Endothelial cell of umbilical vein (primary cell): Measurements from ENCODE around the gene TRDN. TPM values are rescaled to one million over a fixed set of nuclear protein-coding genes. Genes with fewer than 3 reads are reported as not detected.

Experiments
- BruUV-seq: library from RNA; stranded (reverse); fragments of 400-500 nt; replicated peaks from 2 replicates; lab custom pipeline; 2021; lab: Mats Ljungman, UMichigan
- CTCF ChIA-PET: fragments of 300-600, 350-600 bp; sonication (Branson Sonifier 250); formaldehyde crosslinking; loops from one replicate; lab custom pipeline; 2021; ENCODE audit warnings: antibody characterized with exemption, inconsistent platforms; lab: Charles Lee
- POLR2A ChIA-PET: fragments of 300-600, 350-600 bp; sonication (Branson Sonifier 250); formaldehyde crosslinking; loops from one replicate; lab custom pipeline; 2021; ENCODE audit warnings: antibody characterized with exemption, inconsistent platforms; lab: Charles Lee
- DNase-seq: peaks from one replicate; pipeline ENCODE4 v3.0.0-alpha.2; 2011; ENCODE audit warnings: low read depth, low spot score
- FAIRE-seq: peaks from 2 replicates; lab custom pipeline; 2011; peaks lifted over from hg19 to GRCh38; lab: Jason Lieb, UNC
- H2AFZ ChIP-seq: 2 replicates; pipeline ENCODE4 v1.6.0; 2012; ENCODE audit warnings: low read depth, low read length, control low read depth, inconsistent platforms
- H3K27ac ChIP-seq: 2 replicates; pipeline ENCODE4 v1.5.1; 2011; ENCODE audit warnings: low read depth, mild to moderate bottlenecking, control low read depth, low read length, moderate library complexity; ENCODE audit not compliant: insufficient read depth
- H3K27me3 ChIP-seq, 2 experiments: 2 replicates each; pipeline versions ENCODE4 v1.6.0 to v1.6.1; 2011; ENCODE audit warnings: low read length in 2 of 2, mixed read lengths in 1 of 2; ENCODE audit not compliant: control insufficient read depth in 2 of 2, insufficient read depth in 2 of 2
- H3K36me3 ChIP-seq, 2 experiments: 2 replicates in 1 of 2; 3 replicates in 1 of 2; pipeline ENCODE4 v1.5.1; 2011; ENCODE audit warnings: low read length in 2 of 2, mild to moderate bottlenecking in 1 of 2, moderate library complexity in 1 of 2; ENCODE audit not compliant: control insufficient read depth in 2 of 2, insufficient read depth in 2 of 2; ENCODE audit errors: extremely low read depth in 1 of 2
- H3K4me1 ChIP-seq: 3 replicates; pipeline ENCODE4 v1.5.1; 2011; ENCODE audit warnings: mild to moderate bottlenecking, low read length; ENCODE audit not compliant: control insufficient read depth, insufficient read depth; ENCODE audit errors: extremely low read depth
- H3K4me2 ChIP-seq: 2 replicates; pipeline ENCODE4 v1.6.1; 2011; ENCODE audit warnings: low read length, control low read depth, mixed read lengths; ENCODE audit not compliant: insufficient read depth
- H3K4me3 ChIP-seq, 3 experiments: fragments of 200-600 bp in 1 of 3; sonication (generic), shearing (Covaris generic) in 1 of 3; replicated peaks in 1 of 3; 2 replicates each; pipeline ENCODE4 v1.5.1; 2011 to 2016; ENCODE audit warnings: control low read depth in 3 of 3, low read length in 3 of 3, mild to moderate bottlenecking in 2 of 3, inconsistent platforms in 1 of 3, low read depth in 1 of 3, moderate library complexity in 1 of 3; ENCODE audit not compliant: insufficient read depth in 1 of 3
- H3K79me2 ChIP-seq: 2 replicates; pipeline ENCODE4 v1.6.0; 2012; ENCODE audit warnings: low read length, inconsistent platforms; ENCODE audit not compliant: control insufficient read depth, insufficient read depth
- H3K9ac ChIP-seq: replicated peaks from 2 replicates; pipeline ENCODE3; 2011; ENCODE audit warnings: low read length, control low read depth; ENCODE audit not compliant: insufficient read depth; ENCODE audit errors: extremely low read depth
- H3K9me1 ChIP-seq: replicated peaks from 3 replicates; pipeline ENCODE4 v1.6.0; 2011; ENCODE audit warnings: mild to moderate bottlenecking, low read length; ENCODE audit not compliant: control insufficient read depth, insufficient read depth; ENCODE audit errors: extremely low read depth
- H3K9me3 ChIP-seq: replicated peaks from 2 replicates; pipeline ENCODE4 v1.5.1; 2012; ENCODE audit warnings: low read length, inconsistent platforms; ENCODE audit not compliant: control insufficient read depth, insufficient read depth
- H4K20me1 ChIP-seq: replicated peaks from 2 replicates; pipeline ENCODE3; 2011; ENCODE audit warnings: mild to moderate bottlenecking, low read length; ENCODE audit not compliant: control insufficient read depth, insufficient read depth; ENCODE audit errors: extremely low read depth
- CTCF ChIP-seq, 2 donors: IDR thresholded peaks; 1 replicate in 1 of 2; 2 replicates in 1 of 2; pipeline ENCODE4 v1.5.1; 2011; ENCODE audit warnings: low read length in 2 of 2, mild to moderate bottlenecking in 2 of 2, moderate library complexity in 2 of 2, control low read depth in 1 of 2, inconsistent platforms in 1 of 2, low read depth in 1 of 2; ENCODE audit not compliant: insufficient read depth in 1 of 2; ENCODE audit errors: extremely low read depth in 1 of 2
- EZH2 ChIP-seq: IDR thresholded peaks from 2 replicates; pipeline ENCODE4 v1.6.1; 2012; ENCODE audit warnings: borderline replicate concordance, low read depth, mild to moderate bottlenecking, moderate library complexity, low read length, inconsistent platforms; ENCODE audit not compliant: severe bottlenecking
- FOS ChIP-seq: IDR thresholded peaks from 2 replicates; pipeline ENCODE4 v1.6.1; 2011; ENCODE audit warnings: mild to moderate bottlenecking, low read length, moderate library complexity, borderline replicate concordance; ENCODE audit not compliant: insufficient read depth
- GATA2 ChIP-seq: IDR thresholded peaks from 2 replicates; pipeline ENCODE4 v1.7.0; 2011; ENCODE audit warnings: low read depth, mild to moderate bottlenecking, moderate library complexity, mixed read lengths, low read length; ENCODE audit not compliant: insufficient read length, insufficient read depth
- JUN ChIP-seq: IDR thresholded peaks from 2 replicates; pipeline ENCODE4 v1.6.1; 2011; ENCODE audit warnings: borderline replicate concordance, low read depth; ENCODE audit not compliant: insufficient read length, insufficient read depth
- MAX ChIP-seq: IDR thresholded peaks from 2 replicates; pipeline ENCODE4 v1.6.1; 2011; ENCODE audit not compliant: insufficient read depth, insufficient read length
- MYC ChIP-seq: IDR thresholded peaks from one replicate; pipeline ENCODE4 v1.6.1; 2011; ENCODE audit warnings: mild to moderate bottlenecking, low read depth, low read length
- POLR2A ChIP-seq: IDR thresholded peaks from 2 replicates; pipeline ENCODE4 v1.6.1; 2012; ENCODE audit warnings: low read depth, mild to moderate bottlenecking, control low read depth, low read length
- POLR2AphosphoS5 ChIP-seq: IDR thresholded peaks from 2 replicates; pipeline ENCODE4 v1.6.1; 2012; ENCODE audit warnings: low read depth, mild to moderate bottlenecking, control low read depth, low read length, moderate library complexity; ENCODE audit not compliant: insufficient read depth
- dilution Hi-C: fragments of 300-500 bp; cut with MboI; formaldehyde crosslinking; loops from one replicate; pipeline ENCODE4 v1.15.0; 2019; ENCODE audit warnings: low sequenced_read_pairs; ENCODE audit not compliant: extremely low pct_ligation_motif_present
- intact Hi-C: fragments of 100-400 bp; cut with micrococcal nuclease; formaldehyde crosslinking; loops from one replicate; pipeline ENCODE4 v1.10.0; 2022
- polyA plus RNA-seq, 4 experiments: library from polyadenylated mRNA; depleted of rRNA in 3 of 4; stranded (reverse) in 3 of 4; unstranded in 1 of 4; fragments of >200 nt; gene quantifications; 2 replicates each; pipeline versions ENCODE4 v1.2.1 to v1.2.3, GENCODE V29; 2011 to 2012; ENCODE audit warnings: missing spikeins in 1 of 4
- total RNA-seq: library from RNA; stranded (reverse); gene quantifications from 2 replicates; pipeline ENCODE4 v1.2.3, GENCODE V29; 2021

The TRDN gene
- total and polyA plus RNA-seq, 2 donors (not counting 3 experiments of a cell fraction or from before 2014, with no cell fraction given), result not detected

- no peaks in the 10 kb centered on the region for H3K9me3 ChIP-seq
- dilution Hi-C loops, result no loop called here
These were observed 216.2 kb downstream of the TRDN start for GRCh38 chr6:123420512-123420911.

GRCh38 chr6:123418071-123418470 lies 218.7 kb downstream of the TRDN start:
- TF ChIP-seq MAX, result no peak
- TF ChIP-seq EZH2, result no peak
- TF ChIP-seq JUN, result no peak
- no peak for TF ChIP-seq GATA2
- no peak for TF ChIP-seq POLR2A
- TF ChIP-seq CTCF (IDR thresholded peaks at IDR 0.05; ENCODE audit: extremely low read depth in 1 of 2, insufficient read depth in 1 of 2, low read depth in 1 of 2, low read length in 2 of 2), result no peak
- no peak for TF ChIP-seq MYC
- TF ChIP-seq POLR2AphosphoS5, result no peak
- no peak for TF ChIP-seq FOS
- POLR2A ChIA-PET, result no interaction called here
- Histone ChIP-seq H2AFZ (no peak overlapping the region), H3K4me1 (no peaks in the 10 kb centered on the region), H3K9ac (no peak overlapping the region), H4K20me1 (no peaks in the 10 kb centered on the region), H3K9me1 (no peaks in the 10 kb centered on the region), H3K79me2 (no peaks in the 10 kb centered on the region), H3K27me3 (peaks cover 1 to 6% of the 10 kb centered on the region in 2 experiments), H3K36me3 (no peaks in the 10 kb centered on the region), H3K9me3 (no peaks in the 10 kb centered on the region), H3K4me2 (no peak overlapping the region), H3K4me3 (no peak overlapping the region), H3K27ac (no peak overlapping the region)
- intact Hi-C loops, result loop anchor here (5.0 to 10.0 kb wide), 2 partner anchors 549 to 1377 kb away; no protein-coding TSS in a partner anchor
- FAIRE-seq, result no peak
- no peak for DNase-seq
- dilution Hi-C loops, result no loop called here
- CTCF ChIA-PET, result interaction anchor here (1.5 to 11.7 kb wide), 3 partner anchors 9 to 297 kb away, joined by 3 to 474 read pairs (median 6); no protein-coding TSS in a partner anchor
- BruUV-seq, result no TSS peak

More at GRCh38 chr6:123420512-123420911, 216.2 kb downstream of the TRDN start:
- no peak for FAIRE-seq
- no peak overlapping the region for H3K27ac ChIP-seq
- BruUV-seq, result no TSS peak
- H3K4me3 ChIP-seq, result no peak overlapping the region
- H3K79me2 ChIP-seq, result no peaks in the 10 kb centered on the region
- no peaks in the 10 kb centered on the region for H3K36me3 ChIP-seq
- no peak for DNase-seq
- ChIA-PET CTCF (interaction anchor here (11.7 kb wide), 1 partner anchor 295 kb away, joined by 474 read pairs; no protein-coding TSS in a partner anchor), POLR2A (no interaction called here)
- TF ChIP-seq POLR2AphosphoS5 (no peak), MAX (no peak), GATA2 (no peak), MYC (no peak), FOS (no peak)
- no peaks in the 10 kb centered on the region for H4K20me1 ChIP-seq
- H3K9me1 ChIP-seq, result no peaks in the 10 kb centered on the region
- no peaks in the 10 kb centered on the region for H3K4me1 ChIP-seq
- no peak overlapping the region for H3K9ac ChIP-seq
- H3K4me2 ChIP-seq, result no peak overlapping the region
- intact Hi-C loops, result no loop called here
- H2AFZ ChIP-seq, result no peak overlapping the region
- H3K27me3 ChIP-seq, result peaks cover 0 to 6% of the 10 kb centered on the region in 2 experiments
